ENCODE measurements around the gene CNNM2.

CNNM2 gene

DNA sequence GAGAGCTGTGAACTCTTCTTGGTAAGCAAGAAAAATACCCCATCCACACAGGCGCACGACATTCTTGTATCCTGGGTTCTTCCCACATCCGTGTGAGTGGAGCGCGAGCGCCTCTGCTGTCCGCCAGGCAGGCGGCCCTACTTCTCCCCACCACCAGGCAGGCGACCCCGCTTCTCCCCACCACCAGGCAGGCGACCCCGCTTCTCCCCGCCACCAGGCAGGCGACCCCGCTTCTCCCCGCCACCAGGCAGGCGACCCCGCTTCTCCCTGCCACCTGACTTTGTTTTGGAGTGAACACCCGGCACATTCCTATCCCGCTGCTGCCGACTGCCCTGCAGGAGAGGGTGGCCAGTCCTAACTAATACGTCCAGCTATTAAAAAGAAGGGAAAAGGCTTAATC, 154.2 kb downstream of the CNNM2 start:
- no peak for DNase-seq (ENCODE audit: low read depth in 2 of 2)

DNA sequence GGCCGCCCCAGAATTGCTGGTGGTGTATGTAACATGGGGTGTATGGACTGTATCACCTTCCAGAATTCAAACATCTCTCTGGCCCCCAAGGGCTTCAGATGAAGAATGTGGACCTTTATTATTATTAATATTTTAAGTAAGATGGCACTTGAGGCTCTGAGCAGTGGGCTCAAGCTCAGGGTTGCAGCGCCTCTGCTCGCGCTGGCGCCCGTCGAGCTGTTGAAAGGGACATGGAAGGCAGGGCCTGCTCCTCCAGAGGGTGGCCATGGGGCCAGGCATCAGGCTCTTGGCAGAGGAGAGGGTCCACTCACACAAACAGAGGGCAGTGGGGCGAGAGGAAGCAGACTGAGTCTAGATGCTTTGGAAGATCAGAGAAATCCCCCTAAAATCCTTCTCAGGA, 154.8 kb downstream of the CNNM2 start:
- DNase-seq (ENCODE audit: low read depth in 2 of 2): no peak

- no peak for DNase-seq (ENCODE audit: low read depth in 2 of 2)
Measured at GRCh38 chr10:103077020-103077419, 158.9 kb downstream of the CNNM2 start.

DNA sequence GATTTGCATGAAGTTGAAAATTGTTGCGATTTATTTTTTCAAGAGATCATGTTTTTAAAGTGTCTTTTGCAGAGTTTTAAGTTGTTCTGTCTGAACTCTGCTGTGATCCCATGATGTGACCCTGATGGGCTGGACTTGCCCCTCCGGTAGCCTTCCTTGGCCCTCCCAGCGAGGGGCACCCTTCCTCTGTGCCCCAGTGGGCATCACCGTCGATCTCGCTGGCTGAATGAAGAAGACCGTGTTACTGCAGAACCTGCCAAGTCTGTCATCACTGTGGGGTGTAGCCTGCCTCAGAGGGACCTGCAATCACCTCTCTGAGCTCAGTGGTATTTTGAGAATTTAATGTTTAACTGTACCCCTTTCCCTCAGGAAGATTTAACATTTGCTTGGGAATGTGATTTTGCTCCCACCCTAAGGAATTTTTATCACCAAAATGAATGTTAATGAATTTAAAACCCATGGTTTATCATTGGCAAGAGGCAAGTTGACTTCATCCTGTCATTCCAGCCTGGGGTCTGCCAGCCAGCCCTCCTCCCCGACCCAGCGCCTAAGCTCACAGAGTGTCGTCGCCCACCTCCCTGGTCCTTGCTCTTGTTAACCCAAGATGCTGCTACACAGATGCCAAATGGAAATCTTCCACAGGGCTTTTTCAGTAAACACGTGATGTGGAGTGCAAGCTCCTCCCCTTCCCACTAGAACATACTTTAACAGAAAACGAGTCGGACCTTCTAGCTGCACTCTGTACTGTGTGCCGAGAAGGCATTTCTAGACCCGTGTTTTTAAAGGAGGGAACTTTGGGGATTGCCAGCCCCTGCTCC, 159.6 kb downstream of the CNNM2 start:
- DNase-seq (ENCODE audit: low read depth in 2 of 2): no peak

GRCh38 chr10:103078309-103078615, 160.2 kb downstream of the CNNM2 start:
- DNase-seq (ENCODE audit: low read depth in 2 of 2): no peak

DNA sequence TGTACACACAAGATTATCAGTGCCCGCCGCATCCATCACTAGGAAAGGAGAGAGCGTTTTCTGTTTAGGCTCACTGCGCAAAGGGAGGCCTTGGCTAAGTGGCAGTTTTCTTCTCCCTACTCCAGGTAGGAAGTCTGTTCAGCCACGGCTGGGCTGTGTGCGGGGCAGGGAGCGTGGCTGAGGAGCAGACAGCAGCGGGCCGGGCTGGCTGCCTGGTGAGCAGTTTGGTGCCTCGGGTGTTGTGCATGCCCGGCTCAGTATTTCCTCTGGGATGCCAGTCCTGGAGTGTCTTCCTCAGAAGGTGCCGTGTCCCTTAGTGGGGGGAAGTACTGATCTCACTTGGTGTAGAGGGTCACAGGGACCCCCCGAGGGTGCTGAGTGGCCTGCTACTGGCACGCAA, 160.6 kb downstream of the CNNM2 start:
- no peak for DNase-seq (ENCODE audit: low read depth in 2 of 2)

GRCh38 chr10:103079100-103079499, 161.0 kb downstream of the CNNM2 start:
- DNase-seq (ENCODE audit: low read depth in 2 of 2): no peak

GRCh38 chr10:103079946-103080345, 161.9 kb downstream of the CNNM2 start:
- no peak for DNase-seq (ENCODE audit: low read depth in 2 of 2)

DNA sequence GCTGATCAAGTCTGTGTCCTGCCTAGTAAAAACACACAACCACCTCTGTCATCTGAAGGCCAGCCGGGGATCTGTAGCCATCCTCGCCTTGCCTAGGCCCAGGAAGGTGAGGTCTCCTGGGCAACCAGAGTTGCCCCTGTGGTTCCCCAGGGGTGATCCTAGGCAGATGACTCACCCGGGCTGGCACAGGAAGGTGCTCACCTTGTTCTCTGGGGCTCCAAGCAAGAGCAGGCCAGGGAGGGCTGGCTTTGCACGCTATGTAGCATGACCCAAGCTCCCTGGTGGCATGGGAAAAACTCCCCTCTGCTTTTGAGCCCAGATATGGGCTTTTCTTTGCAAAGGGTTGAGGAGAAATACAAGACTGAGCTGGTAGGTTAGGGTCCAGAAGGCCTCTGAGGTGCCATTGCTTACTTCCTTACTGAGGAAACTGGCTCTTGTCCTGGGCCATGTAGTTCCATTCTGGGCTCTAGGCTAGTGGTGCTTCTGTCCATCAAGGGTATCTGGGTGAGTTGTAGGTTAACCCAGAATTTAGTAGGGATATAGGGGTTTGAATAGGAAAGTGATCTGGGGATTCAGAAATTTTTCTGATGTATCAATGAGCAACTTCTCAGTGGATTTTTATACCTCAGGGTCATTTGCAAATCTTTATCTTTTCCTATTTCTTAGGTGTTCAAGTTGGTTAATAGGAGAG, 162.9 kb downstream of the CNNM2 start:
- DNase-seq (ENCODE audit: low read depth in 2 of 2): no peak

- no peak for DNase-seq (ENCODE audit: low read depth in 2 of 2)
Measured at GRCh38 chr10:103082683-103083082, 164.6 kb downstream of the CNNM2 start.

DNA sequence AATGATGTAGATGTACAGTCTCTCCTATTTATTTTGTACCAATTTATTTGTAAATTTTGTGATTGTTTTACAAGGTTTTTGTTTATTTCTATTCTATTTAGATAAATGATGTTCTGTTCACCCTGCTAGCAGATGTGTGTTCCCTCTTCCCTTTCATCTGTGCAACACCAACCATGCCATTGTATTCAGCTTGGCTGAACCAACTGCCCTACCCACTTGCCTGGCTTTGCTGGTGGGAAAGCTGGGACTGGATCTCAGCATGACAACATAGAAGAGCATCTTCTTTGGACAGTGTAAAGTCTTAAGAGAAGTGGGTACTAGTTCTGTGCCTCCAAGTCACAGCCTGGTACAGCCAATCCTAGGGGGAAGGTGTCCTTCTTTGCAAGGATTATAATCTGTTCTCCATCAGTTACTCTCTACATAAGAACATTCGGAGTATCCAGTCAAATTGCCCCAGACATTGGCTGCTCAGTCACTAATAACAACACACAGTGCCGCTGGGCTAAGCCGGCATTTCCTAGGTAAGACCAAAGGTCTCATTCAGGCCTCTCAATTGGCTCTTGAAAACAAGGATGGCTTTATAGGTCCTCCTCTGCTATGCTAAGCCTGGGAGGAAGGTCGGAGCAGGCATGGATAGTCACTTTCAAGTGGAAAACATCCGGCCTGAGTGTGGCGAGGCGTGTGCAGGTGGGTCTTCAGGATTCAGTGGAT, 165.3 kb downstream of the CNNM2 start:
- no peak for DNase-seq (ENCODE audit: low read depth in 2 of 2)

DNA sequence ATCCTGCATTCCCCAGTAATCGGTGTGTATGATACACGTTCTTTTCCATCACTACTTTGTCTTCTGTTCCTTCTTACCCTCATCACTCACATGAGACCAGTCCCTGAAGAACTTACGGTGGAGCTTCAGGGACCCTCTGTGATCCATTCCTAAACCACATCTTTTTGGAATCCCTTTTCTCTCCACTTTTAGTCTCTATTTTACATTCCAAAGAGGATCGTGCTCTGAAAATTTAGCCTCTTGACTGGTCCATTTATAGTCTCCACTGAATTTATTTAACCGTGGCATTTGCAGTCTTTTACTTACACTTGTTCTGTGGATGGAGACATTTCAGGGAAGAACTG, 165.9 kb downstream of the CNNM2 start:
- DNase-seq (ENCODE audit: low read depth in 2 of 2): no peak

GRCh38 chr10:103086261-103086660, 168.2 kb downstream of the CNNM2 start:
- no peak for DNase-seq (ENCODE audit: low read depth in 2 of 2)

DNA sequence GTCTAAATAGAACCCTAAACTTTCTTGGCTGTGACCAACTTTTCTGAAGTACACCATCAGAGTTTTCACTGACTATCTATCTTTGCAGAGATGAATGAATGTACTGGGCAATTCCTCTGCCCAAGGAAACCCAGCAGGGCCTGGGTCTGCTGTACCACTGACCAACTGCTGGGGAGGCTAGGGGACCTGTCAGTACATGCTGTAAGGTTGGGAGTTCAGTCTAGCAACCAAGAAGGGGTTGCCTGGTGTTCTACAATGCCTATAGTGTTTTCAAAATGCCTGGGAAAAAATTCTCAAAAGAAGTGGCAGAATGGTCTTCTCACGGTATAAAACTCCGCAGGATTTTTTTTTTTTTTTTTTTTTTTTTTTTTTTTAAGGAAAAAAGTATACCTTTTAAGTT, 168.7 kb downstream of the CNNM2 start:
- DNase-seq (ENCODE audit: low read depth in 2 of 2): no peak

- DNase-seq (ENCODE audit: low read depth in 2 of 2): no peak
Measured at GRCh38 chr10:103089493-103089892, 171.4 kb downstream of the CNNM2 start.

DNA sequence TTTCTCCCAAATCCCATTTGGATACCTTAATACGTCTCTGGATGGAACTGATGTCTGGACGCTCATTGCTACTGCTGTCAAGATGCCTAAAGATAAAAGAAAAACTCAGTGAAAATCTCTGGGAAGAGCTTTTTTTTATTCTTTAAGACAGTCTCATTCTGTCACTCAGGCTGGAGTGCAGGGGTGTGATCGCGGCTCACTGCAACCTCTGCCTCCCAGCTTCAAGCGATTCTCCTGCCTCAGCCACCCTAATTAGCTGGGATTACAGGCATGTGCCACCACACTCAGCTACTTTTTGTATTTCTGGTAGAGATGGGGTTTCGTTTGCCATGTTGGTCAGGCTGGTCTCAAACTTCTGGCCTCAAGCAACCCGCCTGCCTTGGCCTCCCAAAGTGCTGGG, 172.8 kb downstream of the CNNM2 start:
- DNase-seq (ENCODE audit: low read depth in 2 of 2): no peak

- DNase-seq (ENCODE audit: low read depth in 2 of 2): no peak
Measured at GRCh38 chr10:103095005-103095404, 176.9 kb downstream of the CNNM2 start.

GRCh38 chr10:103096130-103096529, 178.0 kb downstream of the CNNM2 start:
- DNase-seq (ENCODE audit: low read depth in 2 of 2): no peak

DNA sequence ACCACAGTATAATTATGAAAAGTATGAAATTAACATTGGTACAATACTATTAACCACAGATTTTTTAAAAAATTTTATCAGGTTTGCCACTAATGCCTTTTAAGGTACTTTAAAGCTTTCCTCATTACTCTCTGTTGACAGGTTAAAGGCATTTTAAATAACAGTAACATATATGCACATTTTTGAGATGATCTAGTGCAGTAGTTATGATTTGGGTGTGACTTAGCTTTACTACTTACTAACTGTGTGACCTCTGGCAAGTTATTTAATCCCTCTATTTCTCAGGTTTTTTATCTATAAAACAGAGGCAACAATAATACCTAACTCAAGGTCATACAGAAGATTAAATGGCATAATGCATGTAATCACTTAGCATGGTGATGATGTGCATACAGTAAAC, 180.1 kb downstream of the CNNM2 start:
- no peak for DNase-seq (ENCODE audit: low read depth in 2 of 2)

DNA sequence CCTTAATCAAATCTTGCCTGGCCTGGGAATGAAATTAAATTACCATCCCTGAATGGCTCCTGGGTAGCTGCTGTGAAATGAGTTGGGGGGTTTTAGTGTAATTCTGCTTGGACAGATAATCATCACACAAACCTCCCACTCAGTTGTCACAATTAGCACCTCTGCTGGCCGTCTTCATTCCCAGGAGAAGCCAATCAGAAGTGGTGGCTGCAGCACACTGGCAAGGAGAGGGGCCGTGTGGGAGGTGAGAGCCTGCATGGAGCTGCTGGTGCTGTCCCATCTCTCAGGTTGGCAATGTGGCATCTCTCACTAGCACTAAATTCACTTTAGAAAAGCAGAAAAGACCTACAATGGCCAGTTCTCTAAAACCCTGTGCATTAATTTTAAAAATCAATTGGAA, 182.5 kb downstream of the CNNM2 start:
- no peak for DNase-seq (ENCODE audit: low read depth in 2 of 2)

DNA sequence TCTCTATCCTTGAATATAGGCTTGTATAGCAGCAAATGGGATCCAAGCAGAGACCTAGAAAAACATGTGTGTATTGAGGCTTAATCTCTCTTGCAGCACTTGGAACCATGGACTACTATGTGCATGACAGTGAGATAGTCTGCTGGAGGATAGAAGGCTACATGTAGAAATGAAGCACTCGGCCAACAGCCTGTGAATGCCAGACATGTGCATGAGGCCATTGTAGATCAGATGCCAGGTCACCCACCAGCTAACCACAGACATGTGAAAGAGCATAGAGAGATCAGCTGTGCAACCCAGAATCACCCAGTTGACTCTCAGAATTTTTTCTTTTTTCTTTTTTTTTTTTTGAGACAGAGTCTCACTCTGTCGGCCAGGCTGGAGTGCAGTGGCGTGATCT, 184.1 kb downstream of the CNNM2 start:
- no peak for DNase-seq (ENCODE audit: low read depth in 2 of 2)

DNA sequence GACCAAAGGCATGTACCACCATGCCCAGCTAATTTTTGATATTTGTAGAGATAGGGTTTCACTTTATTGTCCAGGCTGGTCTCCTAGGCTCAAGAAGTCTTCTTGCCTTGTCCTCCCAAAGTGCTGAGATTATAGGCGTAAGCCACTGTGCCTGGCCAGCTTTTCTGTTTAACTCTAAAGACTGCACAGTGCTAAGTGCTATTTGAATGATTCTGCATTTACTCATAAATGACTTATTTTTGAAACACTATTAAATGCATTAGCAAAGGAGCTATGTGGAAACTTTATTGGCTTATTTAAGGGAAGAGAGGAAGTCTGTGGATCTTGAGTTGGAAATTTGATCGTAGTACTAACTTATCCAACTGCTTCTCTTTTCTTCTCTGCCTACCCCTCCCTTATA, 185.9 kb downstream of the CNNM2 start:
- no peak for DNase-seq (ENCODE audit: low read depth in 2 of 2)

- no peak for DNase-seq (ENCODE audit: low read depth in 2 of 2)
Measured at GRCh38 chr10:103104721-103105120, 186.6 kb downstream of the CNNM2 start.

All from stimulated activated CD8-positive, alpha-beta memory T cell treated with anti-CD3 and anti-CD28 coated beads, Interleukin-2, amount 100 ng/mL, for 1 hour (primary cell).